ENCODE measurements around the gene LBP.

DNA sequence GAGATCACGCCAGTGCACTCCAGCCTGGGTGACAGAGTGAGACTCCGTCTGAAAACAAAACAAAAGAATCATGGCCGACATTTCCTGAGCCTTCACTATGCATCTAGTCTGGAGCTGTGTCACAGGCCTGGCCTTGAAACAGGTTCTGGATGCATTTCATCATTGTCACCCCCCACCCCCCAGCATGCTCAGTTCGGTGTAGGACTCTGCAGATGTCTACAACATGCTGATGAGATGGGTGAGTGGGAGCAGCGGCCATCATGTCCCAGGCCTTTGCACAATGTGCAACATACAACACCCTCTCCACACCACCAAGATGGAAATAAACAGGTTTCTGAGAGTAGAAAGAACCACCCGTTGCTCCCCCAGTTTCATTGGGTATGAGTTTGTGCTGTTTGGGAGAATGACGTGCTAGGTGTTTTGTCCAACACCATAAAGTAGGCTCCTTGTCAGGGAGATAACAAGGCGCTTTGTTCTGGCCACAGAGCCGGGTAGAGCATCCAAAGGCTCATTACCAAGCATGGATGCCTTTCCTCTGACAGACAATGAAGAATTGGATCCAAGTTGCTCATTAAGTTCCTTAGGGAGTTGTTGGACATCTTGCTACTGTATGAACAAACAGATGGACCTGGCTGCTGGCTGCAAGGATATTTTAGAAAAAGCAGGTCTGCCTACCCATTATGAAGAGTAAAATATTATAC, 66.7 kb downstream of the LBP start:
- TF ChIP-seq POLR2A (IDR thresholded peaks at IDR 0.05; ENCODE audit: low read depth, low read length) (no peak), POLR2AphosphoS5 (IDR thresholded peaks at IDR 0.05; ENCODE audit: low read depth, low read length) (no peak), TAF1 (IDR thresholded peaks at IDR 0.05; ENCODE audit: low read depth, low read length) (no peak), POU2F2 (IDR thresholded peaks at IDR 0.05; ENCODE audit: low read depth, low read length) (no peak), SPI1 (IDR thresholded peaks at IDR 0.05; ENCODE audit: low read depth, low read length) (no peak)

Measured in GM12891 (cell line).